ENCODE results near the gene RSPO1.

The RSPO1 gene

DNA sequence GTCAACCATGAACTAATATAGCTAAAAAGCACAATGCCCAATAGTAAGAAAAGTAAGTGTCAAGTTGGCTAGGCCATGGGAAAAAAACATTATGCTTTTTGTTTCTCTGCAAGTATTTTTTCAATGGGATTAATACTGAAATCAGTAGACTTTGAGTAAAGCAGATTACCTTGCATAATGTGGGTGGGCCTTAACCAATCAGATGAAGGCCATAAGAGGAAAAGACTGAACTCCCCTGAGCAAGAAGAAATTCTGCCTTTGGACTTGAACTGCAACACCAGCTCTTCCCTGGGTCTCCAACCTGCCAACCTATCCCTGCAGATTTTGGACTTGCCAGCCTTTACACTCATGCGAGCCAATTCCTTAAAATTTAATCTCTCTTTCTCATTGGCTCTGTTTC lies 6.4 kb upstream of the RSPO1 start:
- Histone ChIP-seq H3K4me3 (ENCODE audit: low read depth, low read length) (no peak overlapping the region), H3K36me3 (replicated peaks) (no peaks in the 10 kb centered on the region), H3K27me3 (replicated peaks) (peaks cover 16% of the 10 kb centered on the region), H3K27ac (no peak overlapping the region)
- TF ChIP-seq CTCF (IDR thresholded peaks at IDR 0.05; ENCODE audit: low read depth, low read length, missing control alignments): no peak
- in situ Hi-C loops (cut with HindIII; ENCODE audit: low pct_ligation_motif_present, low sequenced_read_pairs): no loop called here
- no peak for DNase-seq

GRCh38 chr1:37636435-37636834 lies 1.7 kb upstream of the RSPO1 start:
- no peaks in the 10 kb centered on the region for H3K36me3 ChIP-seq (replicated peaks)
- DNase-seq: no peak
- H3K4me3 ChIP-seq (ENCODE audit: low read depth, low read length): no peak overlapping the region
- peaks cover 58% of the 10 kb centered on the region for H3K27me3 ChIP-seq (replicated peaks)
- in situ Hi-C loops (cut with HindIII; ENCODE audit: low pct_ligation_motif_present, low sequenced_read_pairs): no loop called here
- TF ChIP-seq CTCF (IDR thresholded peaks at IDR 0.05; ENCODE audit: low read depth, low read length, missing control alignments): no peak
- no peak overlapping the region for H3K27ac ChIP-seq

DNA sequence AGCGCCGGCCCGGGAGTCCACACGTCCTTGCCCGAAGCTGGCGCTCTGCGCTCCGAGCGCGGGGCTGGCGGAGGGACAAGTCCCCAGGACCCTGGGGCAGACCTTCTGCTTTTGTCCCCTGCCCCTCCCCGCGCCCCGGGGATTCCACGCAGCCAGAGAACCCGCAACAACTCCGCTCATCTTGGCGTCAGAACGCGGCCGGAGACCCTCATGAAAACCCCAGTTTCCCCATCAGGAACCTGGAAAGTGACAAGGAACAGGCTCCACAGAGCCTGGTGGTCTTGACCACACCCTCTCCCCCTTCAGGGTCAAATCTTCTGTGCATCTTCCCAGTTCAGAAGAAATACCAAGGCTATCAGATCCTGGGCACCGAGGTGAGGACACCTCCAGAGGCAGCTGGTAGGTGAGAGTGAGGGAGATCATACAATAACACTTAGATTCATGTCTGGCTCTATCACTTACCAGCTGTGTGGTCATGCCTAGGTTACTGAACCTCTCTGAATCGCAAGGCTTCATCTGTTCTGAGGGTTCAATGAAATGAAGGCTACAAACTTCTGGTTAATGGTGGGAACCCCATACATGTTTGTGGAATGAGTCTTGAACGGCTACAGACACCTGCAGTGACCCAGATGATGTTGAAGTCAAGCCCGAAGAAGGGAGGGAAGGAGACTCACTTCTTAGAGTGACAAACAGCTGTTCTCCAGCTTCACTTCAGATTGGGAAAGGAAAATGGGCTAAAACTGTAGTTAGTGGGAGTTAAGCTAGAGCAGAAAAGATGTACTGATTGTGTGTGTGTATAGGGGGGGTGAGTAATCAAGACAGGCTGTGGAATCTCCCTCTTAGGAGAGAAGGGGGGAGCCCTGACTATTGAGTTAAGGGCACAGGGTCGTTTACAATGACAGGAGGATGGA lies 555 bp upstream of the RSPO1 start:
- Histone ChIP-seq H3K4me3 (ENCODE audit: low read depth, low read length) (no peak overlapping the region), H3K27me3 (replicated peaks) (peaks cover 70% of the 10 kb centered on the region), H3K36me3 (replicated peaks) (no peaks in the 10 kb centered on the region), H3K27ac (no peak overlapping the region)
- in situ Hi-C loops (cut with HindIII; ENCODE audit: low pct_ligation_motif_present, low sequenced_read_pairs): no loop called here
- DNase-seq: no peak
- no peak for TF ChIP-seq CTCF (IDR thresholded peaks at IDR 0.05; ENCODE audit: low read depth, low read length, missing control alignments)

GRCh38 chr1:37633938-37634243 lies 801 bp downstream of the RSPO1 start:
- in situ Hi-C loops (cut with HindIII; ENCODE audit: low pct_ligation_motif_present, low sequenced_read_pairs): no loop called here
- peaks cover 83% of the 10 kb centered on the region for H3K27me3 ChIP-seq (replicated peaks)
- TF ChIP-seq CTCF (IDR thresholded peaks at IDR 0.05; ENCODE audit: low read depth, low read length, missing control alignments): no peak
- no peak for DNase-seq
- no peaks in the 10 kb centered on the region for H3K36me3 ChIP-seq (replicated peaks)
- H3K4me3 ChIP-seq (ENCODE audit: low read depth, low read length): no peak overlapping the region
- no peak overlapping the region for H3K27ac ChIP-seq

- H3K4me3 ChIP-seq (ENCODE audit: low read depth, low read length): no peak overlapping the region
- H3K27me3 ChIP-seq (replicated peaks): peaks cover 88% of the 10 kb centered on the region
- in situ Hi-C loops (cut with HindIII; ENCODE audit: low pct_ligation_motif_present, low sequenced_read_pairs): no loop called here
- no peak overlapping the region for H3K27ac ChIP-seq
- DNase-seq: no peak
- no peak for TF ChIP-seq CTCF (IDR thresholded peaks at IDR 0.05; ENCODE audit: low read depth, low read length, missing control alignments)
- H3K36me3 ChIP-seq (replicated peaks): no peaks in the 10 kb centered on the region
Measured at GRCh38 chr1:37633040-37633937, 1.4 kb downstream of the RSPO1 start.
